GM21737 (cell line): ENCODE measurements around the gene GPR37.

ENCODE experiments used
- ATAC-seq: cut with Tn5 transposase; IDR thresholded peaks from one replicate; pipeline ENCODE4 v1.9.1; 2021; ENCODE audit warnings: mild to moderate bottlenecking, moderate library complexity; ENCODE audit not compliant: unreplicated experiment

Gene GPR37

DNA sequence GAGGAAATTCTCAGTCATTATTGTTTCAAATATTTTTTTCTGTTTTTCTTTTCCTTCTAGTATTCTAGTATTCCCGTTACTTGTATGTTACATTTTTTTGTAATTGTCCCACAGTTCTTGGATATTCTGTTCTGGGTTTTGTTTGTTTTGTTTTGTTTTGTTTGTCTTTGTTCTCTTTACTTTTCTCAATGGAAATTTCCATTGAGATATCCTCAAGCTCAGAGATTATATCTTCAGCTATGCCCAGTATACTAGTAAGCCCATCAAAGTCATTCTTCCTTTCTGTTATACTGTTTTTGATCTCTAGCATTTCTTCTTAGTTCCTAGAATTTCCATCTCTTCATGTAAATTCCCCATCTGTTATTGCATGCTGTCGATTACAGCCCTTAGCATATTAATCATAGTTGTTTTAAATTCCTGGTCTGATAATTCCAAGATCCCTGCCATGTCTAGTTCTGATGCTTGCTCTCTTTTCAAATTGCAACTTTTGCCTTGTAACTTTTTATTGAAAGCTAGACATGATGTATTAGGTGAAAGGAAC is 27.8 kb downstream of the GPR37 start:
- ATAC-seq = no peak

GRCh38 chr7:124728610-124729009 is 37.0 kb downstream of the GPR37 start:
- ATAC-seq = no peak

DNA sequence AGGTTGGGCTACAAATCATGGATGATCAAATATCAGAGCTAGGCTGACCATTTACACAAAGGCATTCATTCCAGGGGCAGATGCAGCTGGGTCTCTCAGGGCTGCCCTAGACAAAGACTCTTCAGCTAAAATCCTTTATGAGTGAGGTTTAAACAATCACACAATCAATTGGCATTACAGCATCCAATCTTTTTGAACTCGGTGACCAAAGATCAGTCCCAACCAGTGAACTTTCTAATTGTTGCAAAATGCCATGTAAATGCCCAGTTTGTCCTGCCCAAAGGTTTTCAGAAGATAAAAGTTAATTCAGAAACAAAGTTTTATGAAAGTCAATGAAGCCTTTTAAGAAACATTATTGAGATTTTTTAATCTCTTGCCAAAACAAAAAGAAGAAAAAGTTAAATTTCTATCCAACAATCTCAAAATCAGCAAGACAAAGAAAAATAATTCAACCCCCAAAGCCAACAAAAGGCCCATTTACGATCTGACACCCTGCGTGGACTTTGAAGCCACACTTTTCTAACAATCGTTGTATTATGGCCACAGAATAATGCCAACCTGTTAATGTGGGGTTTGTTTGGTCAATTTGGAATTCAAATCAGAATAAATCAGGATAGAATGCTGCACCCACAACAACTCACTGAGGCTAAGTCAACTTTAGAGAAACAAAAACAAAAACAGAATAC is 40.9 kb downstream of the GPR37 start:
- ATAC-seq = no peak

DNA sequence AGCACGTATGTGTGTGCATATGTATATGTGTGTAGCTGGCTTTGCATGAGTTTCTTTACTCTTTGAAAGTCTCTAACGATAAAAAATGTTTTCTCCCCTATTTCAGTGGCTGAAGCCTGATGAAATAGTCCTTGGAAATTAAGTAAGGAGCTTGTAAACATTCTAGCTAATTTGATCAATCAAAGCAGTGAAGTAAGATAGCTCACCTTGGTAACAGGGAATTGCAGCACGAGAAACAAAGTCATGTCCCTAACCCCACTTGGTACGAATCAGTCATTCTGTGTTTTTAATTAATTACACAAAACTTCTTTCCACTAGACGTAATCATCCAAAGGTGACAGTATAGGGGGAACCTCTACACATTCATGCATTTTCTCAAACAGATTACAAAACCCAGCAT is 41.5 kb downstream of the GPR37 start:
- ATAC-seq = no peak

DNA sequence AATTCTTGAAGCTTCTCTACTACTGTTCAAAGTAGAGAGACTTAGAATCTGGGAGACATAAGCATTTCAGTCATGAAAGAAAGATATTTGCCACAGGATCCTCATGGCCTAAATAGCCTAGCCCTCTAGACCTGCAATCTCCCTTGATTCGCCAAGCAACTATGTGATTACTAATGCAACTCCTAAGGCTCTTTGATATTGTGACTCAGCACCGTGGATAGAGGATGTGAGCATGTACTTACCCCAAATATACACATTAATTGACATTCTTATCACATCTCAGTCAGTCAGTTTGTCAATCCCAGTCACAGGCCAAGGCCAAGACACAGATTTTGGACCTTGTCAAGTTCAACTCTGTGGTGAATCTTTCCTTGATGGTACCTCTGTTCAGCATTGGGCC is 42.6 kb downstream of the GPR37 start:
- no peak for ATAC-seq

DNA sequence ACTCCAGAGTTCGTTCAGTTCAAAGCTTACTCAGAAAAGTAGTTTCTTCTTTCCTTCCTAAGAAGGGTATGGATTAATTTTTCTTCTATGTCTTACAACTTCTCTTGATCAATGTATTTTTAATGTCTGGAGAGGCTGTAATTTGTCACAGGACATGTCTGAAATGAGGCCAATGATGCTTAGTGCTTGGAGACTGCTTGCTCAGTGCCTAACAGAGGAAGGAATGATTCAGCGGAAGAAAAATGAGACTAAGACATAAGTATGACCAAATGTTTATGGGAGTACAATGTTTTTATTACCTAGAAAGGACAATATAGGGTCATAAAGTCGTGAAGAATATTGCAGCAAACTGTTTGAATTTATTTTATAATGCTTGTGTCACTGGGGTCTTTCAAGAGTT is 43.3 kb downstream of the GPR37 start:
- no peak for ATAC-seq

DNA sequence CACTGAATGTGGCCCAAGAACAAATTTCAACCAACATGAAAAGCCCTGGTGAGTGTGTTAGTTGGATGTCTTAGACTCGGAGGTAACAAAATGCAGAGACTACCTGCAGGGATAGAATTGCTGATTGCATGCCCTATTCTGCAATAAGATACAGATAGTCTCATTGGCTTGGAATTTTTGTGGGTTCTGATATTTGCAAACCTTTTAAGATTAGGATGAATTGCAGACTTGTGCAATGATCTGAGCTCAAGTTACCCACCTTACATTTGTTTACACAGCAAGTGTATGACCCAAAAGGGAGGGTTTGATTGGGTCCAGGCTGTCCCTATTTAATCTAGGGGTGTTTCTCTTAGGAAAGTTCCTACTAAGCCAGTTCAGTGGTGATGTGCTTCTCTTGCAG is 45.4 kb downstream of the GPR37 start:
- ATAC-seq = no peak

DNA sequence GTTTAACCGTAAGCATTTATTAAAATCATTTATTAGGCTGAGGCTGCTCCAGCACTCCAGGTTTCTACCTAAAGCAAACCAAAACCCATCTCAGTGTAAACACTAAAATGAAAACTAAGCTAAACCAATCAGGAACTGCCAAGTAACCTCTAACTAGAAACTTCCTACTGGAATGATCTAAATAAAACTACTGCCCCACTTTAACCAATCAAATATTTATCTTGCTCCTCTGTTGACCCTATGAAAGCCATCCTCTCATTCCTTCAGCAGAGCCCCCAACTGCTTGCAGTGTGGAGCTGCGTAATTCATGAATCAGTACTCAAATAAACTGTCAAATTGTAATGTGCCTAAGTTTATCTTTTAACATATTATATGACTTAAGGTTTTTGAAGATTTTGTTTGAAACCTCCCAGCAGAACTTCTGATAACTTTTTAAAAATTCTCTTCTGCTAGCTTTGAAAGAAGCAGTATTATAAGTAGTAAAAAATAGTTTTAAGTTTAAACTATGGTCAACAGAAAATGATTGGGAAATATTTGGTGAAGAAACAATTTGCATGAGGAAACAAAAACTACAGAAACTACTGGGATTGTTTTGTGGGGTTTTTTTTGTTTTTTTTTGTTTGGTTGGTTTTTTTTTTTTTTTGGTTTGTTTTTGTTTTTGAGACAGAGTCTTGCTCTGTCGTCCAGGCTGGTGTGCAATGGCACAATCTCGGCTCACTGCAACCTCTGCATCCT is 47.4 kb downstream of the GPR37 start:
- ATAC-seq = no peak

GRCh38 chr7:124716894-124717293 is 48.7 kb downstream of the GPR37 start:
- no peak for ATAC-seq

DNA sequence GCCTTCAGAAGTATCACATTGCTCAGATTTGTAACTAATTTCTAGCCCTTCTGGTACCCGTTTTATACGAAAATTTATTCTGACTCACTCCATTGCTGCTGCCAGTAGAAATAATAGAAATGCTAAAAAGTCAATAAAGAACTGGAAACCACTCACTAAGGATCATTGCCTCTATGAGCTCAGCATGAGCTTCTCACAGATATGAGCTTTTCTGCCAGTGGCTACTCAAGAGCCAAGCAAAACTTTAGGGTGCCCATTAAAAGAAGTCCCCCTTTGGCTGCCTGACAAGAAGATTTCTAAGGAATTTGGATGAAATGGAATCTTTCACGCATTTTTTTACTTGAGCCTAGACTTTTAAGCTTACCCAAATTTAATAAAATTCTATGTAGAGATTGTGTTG is 52.5 kb downstream of the GPR37 start:
- ATAC-seq = no peak

GRCh38 chr7:124712017-124712416 is 53.6 kb downstream of the GPR37 start:
- ATAC-seq = no peak

- ATAC-seq = no peak
Measured at GRCh38 chr7:124702385-124702784, 63.2 kb downstream of the GPR37 start.

DNA sequence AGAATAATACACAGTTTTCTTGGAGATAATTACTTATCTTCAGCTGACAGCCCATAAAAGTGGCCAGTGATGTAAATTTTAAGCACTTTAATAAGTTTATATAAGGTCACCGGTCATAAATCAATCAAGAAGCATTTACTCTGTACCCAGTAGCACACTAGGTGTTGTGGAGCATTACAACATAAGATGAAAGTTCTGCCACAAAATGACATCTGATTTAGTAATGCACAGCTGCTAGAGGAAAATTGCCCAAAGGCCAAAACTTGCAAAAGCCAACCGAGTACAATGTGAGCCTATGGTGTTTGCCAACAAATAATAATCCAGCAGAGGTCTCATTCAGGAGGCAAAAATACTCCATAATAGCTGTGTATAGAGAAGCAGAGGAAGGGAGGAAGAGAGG is 63.6 kb downstream of the GPR37 start:
- ATAC-seq = no peak

DNA sequence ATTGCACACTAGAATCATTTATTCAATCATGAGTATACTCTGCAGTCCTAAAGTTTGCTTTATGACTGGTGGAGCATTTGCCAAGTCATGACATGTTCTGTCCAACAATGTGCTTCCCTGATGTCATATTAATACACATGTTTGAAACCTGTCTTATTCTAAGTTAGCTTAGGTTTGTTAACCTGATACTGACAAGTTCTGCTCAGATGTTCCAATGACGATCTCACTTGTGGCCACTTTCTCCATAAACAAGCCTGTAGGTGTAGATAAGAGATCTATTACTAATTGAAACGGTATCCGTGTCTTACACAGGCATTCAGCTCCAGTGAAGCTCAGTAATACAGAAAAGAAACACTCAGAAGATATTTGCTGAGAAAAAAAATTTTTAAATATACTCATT is 64.9 kb downstream of the GPR37 start:
- ATAC-seq = no peak

DNA sequence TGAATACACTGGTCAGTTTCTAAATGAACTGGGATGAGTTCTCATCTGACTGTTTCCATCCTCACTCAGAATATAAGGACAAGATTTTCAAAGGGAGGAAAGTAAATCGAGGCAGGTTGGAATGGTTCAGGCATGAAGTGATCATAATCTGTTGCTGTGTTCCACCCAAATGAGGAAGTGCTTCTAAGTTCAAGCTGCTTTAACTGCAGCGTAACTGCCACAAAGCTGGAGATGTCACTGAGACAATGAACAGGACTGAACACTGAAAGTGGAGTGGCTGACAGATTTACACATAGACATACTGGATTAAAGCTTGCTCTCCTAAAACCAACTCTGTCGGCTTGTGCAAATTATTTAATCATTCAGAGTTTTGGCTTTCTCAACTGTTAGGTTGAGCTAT is 66.6 kb downstream of the GPR37 start:
- no peak for ATAC-seq

GRCh38 chr7:124697746-124698145 is 67.8 kb downstream of the GPR37 start:
- ATAC-seq = no peak
